Heart left ventricle (tissue), 16 donors: ENCODE measurements around the gene AAMP. TPM values are rescaled to one million over a fixed set of nuclear protein-coding genes. Genes with fewer than 3 reads are reported as not detected.
A peak's percentile ranks its signal among the peaks of the same experiment; 100 is the strongest.

Experiments
- ATAC-seq, 4 donors: fragments of 200-7000 bp; cut with Tn5 transposase; one replicate each; pipeline ENCODE4 v1.9.1; 2020 to 2022; ENCODE audit warnings: moderate library complexity in 4 of 4, mild to moderate bottlenecking in 3 of 4, moderate number of reproducible peaks in 1 of 4
- DNase-seq, 5 donors: peaks; one replicate each; pipeline ENCODE4 v3.0.0-alpha.2; 2020
- H3K27ac ChIP-seq, 12 donors: fragments of 200-600 bp; sonication (generic) in 4 of 12; one replicate each; pipeline versions ENCODE4 v1.5.0 to v1.8.0; 2016 to 2022; ENCODE audit warnings: mild to moderate bottlenecking in 2 of 12
- H3K27me3 ChIP-seq, 9 donors: fragments of 200-600 bp; sonication (generic) in 2 of 9; one replicate each; pipeline versions ENCODE4 v1.5.1 to v1.8.0; 2016 to 2022; ENCODE audit warnings: mild to moderate bottlenecking in 3 of 9
- H3K36me3 ChIP-seq, 9 donors: fragments of 200-600 bp; sonication (generic) in 2 of 9; one replicate each; pipeline versions ENCODE4 v1.5.0 to v1.8.0; 2018 to 2022; ENCODE audit warnings: mild to moderate bottlenecking in 2 of 9
- H3K4me1 ChIP-seq, 12 donors: fragments of 200-600 bp; sonication (generic) in 4 of 12; one replicate each; pipeline versions ENCODE4 v1.5.0 to v1.8.0; 2016 to 2022; ENCODE audit warnings: mild to moderate bottlenecking in 3 of 12
- H3K4me3 ChIP-seq, 12 donors: fragments of 200-600 bp; sonication (generic) in 4 of 12; one replicate each; pipeline versions ENCODE4 v1.5.0 to v1.8.0; 2017 to 2022; ENCODE audit warnings: mild to moderate bottlenecking in 9 of 12, moderate library complexity in 4 of 12
- H3K9me3 ChIP-seq, 12 donors: fragments of 200-600 bp; sonication (generic) in 4 of 12; one replicate each; pipeline versions ENCODE4 v1.5.0 to v1.8.0; 2016 to 2022; ENCODE audit warnings: mild to moderate bottlenecking in 1 of 12
- POLR2A ChIP-seq, 2 donors: fragments of 450-650 bp; IDR thresholded peaks; one replicate each; pipeline ENCODE4 v1.6.1; 2017; ENCODE audit warnings: antibody characterized with exemption in 2 of 2, mild to moderate bottlenecking in 2 of 2, moderate library complexity in 2 of 2
- WGBS, 4 donors: extraction: QIAGEN DNeasy Blood & Tissue Kit in 2 of 4; methylation state at CpG; one replicate each; pipeline versions ENCODE4 v1.1.5 to v1.1.7; 2013 to 2018; 5-methylcytosine and 5-hydroxymethylcytosine counted together
- intact Hi-C, 10 donors: fragments of 100-400 bp; cut with DNase I; formaldehyde crosslinking; loops; one replicate each; pipeline versions ENCODE4 v1.11.1 to v1.14.2; 2022
- polyA plus RNA-seq, 2 donors: library from polyadenylated mRNA; stranded (reverse); fragments of 200-250 nt; gene quantifications; one replicate each; pipeline ENCODE4 v1.2.3, GENCODE V29; 2013
- total RNA-seq, 9 donors: library from RNA; depleted of rRNA in 2 of 9; stranded (reverse); fragments of >200 nt in 2 of 9; fragmentation: NEBNext Ultra II Directional in 3 of 9; extraction: Animal tissue kit (Norgen Biotek cat#: 25700) in 3 of 9; gene quantifications; one replicate each; pipeline versions ENCODE4 v1.1.0 to v1.2.4, GENCODE V29; 2016 to 2023
- TF ChIP-seq, protein P1 (sequence below), 12 donors: fragments of 200-600 bp; sonication (generic) in 4 of 12; IDR thresholded peaks; one replicate each; pipeline versions ENCODE4 v1.5.0 to v1.8.0; 2018 to 2022; ENCODE audit warnings: antibody characterized with exemption in 12 of 12, mild to moderate bottlenecking in 5 of 12
- donor health status: ischemic (EF 13 %, LVEDD 7.1; RV severe dilation, severe dysfunction).
- donor health status: healthy with polysubstance abuse.
- donor health status: DM: no; HTN: yes; CAD: no.
- donor health status: DM: no; HTN: no; CAD: no.
- donor health status: ischemic (EF 25% LVEDD 6.9; RV normal size, moderate dysfunction).
- donor health status: ischemic (EF 25% LVEDD 5.7; RV mildly dilated, moderate dysfunction).
- donor health status: healthy.
- donor health status: DM: yes; HTN: yes; CAD: no.
- donor health status: ischemic (EF 35%, LVEDD 5.7; RV mildly dilated, moderate dysfunction).
- donor health status: nonischemic (EF 11% LVEDD 7.7; RV severe dilation, severe dysfunction).
- donor health status: DM: yes; HTN: yes; CAD: no.
- donor health status: PGD.
- donor health status: ischemic (EF 29% LVEDD 5.4; RV normal size, mild dysfunction).
- donor health status: nonischemic (EF 23%, LVEDD 6.1; RV moderate dilation, normal function).

The AAMP gene
- total and polyA plus RNA-seq, 11 donors = 51.6 to 150 (median 58.6) TPM

GRCh38 chr2:218293715-218294429 lies 23.9 kb upstream of the AAMP start:
- Histone ChIP-seq H3K27me3 (no peaks in the 10 kb centered on the region), H3K4me3 (no peak overlapping the region), H3K36me3 (peaks cover 0 to 1% (median 0%) of the 10 kb centered on the region in 9 donors), H3K4me1 (peaks cover 2 to 55% (median 35%) of the 10 kb centered on the region in 12 donors), H3K27ac (peak overlapping the region in 2 of 12 donors; percentile 99 to 100), H3K9me3 (no peaks in the 10 kb centered on the region)
- ATAC-seq (no peak), DNase-seq (no peak)
- intact Hi-C loops = loop anchor here in 7 of 10 donors (2.0 to 10.0 kb wide), 7 partner anchors 21 to 173 kb away; partner anchors contain the start of gene ARPC2 (in 1 of the 7)
- TF ChIP-seq, protein P1, sequence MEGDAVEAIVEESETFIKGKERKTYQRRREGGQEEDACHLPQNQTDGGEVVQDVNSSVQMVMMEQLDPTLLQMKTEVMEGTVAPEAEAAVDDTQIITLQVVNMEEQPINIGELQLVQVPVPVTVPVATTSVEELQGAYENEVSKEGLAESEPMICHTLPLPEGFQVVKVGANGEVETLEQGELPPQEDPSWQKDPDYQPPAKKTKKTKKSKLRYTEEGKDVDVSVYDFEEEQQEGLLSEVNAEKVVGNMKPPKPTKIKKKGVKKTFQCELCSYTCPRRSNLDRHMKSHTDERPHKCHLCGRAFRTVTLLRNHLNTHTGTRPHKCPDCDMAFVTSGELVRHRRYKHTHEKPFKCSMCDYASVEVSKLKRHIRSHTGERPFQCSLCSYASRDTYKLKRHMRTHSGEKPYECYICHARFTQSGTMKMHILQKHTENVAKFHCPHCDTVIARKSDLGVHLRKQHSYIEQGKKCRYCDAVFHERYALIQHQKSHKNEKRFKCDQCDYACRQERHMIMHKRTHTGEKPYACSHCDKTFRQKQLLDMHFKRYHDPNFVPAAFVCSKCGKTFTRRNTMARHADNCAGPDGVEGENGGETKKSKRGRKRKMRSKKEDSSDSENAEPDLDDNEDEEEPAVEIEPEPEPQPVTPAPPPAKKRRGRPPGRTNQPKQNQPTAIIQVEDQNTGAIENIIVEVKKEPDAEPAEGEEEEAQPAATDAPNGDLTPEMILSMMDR (IDR thresholded peaks at IDR 0.05) = no peak
- no peak for TF ChIP-seq POLR2A (IDR thresholded peaks at IDR 0.05)
- WGBS, 4 donors = 70 to 73% (median 72%) methylated on average over 5 of the region's 5 CpGs

- intact Hi-C loops = loop anchor here in 7 of 10 donors (2.0 to 10.0 kb wide), 7 partner anchors 20 to 175 kb away; partner anchors contain the start of gene ARPC2 (in 1 of the 7)
- H3K27me3 ChIP-seq = no peaks in the 10 kb centered on the region
- H3K36me3 ChIP-seq = peaks cover 0 to 4% (median 0%) of the 10 kb centered on the region in 9 donors
- peak within 1 kb of the TSS; percentile 90 to 100 (median 96) for H3K27ac ChIP-seq
- no peaks in the 10 kb centered on the region for H3K9me3 ChIP-seq
- peak; percentile 68 to 92 (median 86) for ATAC-seq
- peaks cover 2 to 71% (median 49%) of the 10 kb centered on the region in 12 donors for H3K4me1 ChIP-seq
- peak within 1 kb of the TSS; percentile 74 to 98 (median 90) for H3K4me3 ChIP-seq
- TF ChIP-seq POLR2A (IDR thresholded peaks at IDR 0.05) = peak; percentile 50 to 93
- TF ChIP-seq, protein P1 (IDR thresholded peaks at IDR 0.05) = peak; percentile 63 to 99 (median 96)
- WGBS, 4 donors = 5 to 7% (median 6%) methylated on average over 50 to 63 of the region's 63 CpGs
- peak; percentile 83 to 92 (median 87) for DNase-seq
Observed at GRCh38 chr2:218292048-218293014, 22.4 kb upstream of the AAMP start, which contains the start of gene TMBIM1. Gene TMBIM1, minus strand, starts transcription at chr2:218292503. Its CDS starts 10,362 bp downstream, at chr2:218282141.

GRCh38 chr2:218291318-218292047 lies 21.5 kb upstream of the AAMP start:
- WGBS, 4 donors = 23 to 34% (median 28%) methylated on average over 12 of the region's 12 CpGs
- no peaks in the 10 kb centered on the region for H3K9me3 ChIP-seq
- DNase-seq (peak in 3 of 5 donors; percentile 51 to 62 (median 55)), ATAC-seq (peak in 3 of 4 donors; percentile 2 to 6 (median 6))
- TF ChIP-seq POLR2A (IDR thresholded peaks at IDR 0.05) = no peak
- TF ChIP-seq, protein P1 (IDR thresholded peaks at IDR 0.05) = no peak
- intact Hi-C loops = loop anchor here in 8 of 10 donors (2.0 to 10.0 kb wide), 7 partner anchors 19 to 176 kb away; partner anchors contain the start of gene ARPC2 (in 1 of the 8)
- no peaks in the 10 kb centered on the region for H3K27me3 ChIP-seq
- peak overlapping the region; percentile 90 to 100 (median 96) for H3K27ac ChIP-seq
- peaks cover 2 to 79% (median 54%) of the 10 kb centered on the region in 12 donors for H3K4me1 ChIP-seq
- H3K36me3 ChIP-seq = peaks cover 0 to 4% (median 0%) of the 10 kb centered on the region in 9 donors
- H3K4me3 ChIP-seq = peak overlapping the region; percentile 74 to 98 (median 90)
